Erythroblast (primary cell): ENCODE data around the gene TNFSF8.

Experiments used
- GATA1 ChIP-seq: IDR thresholded peaks from 2 replicates; pipeline ENCODE4 v1.6.1; 2011; ENCODE audit warnings: low read depth, mild to moderate bottlenecking, control low read depth, low read length, moderate library complexity
- POLR2A ChIP-seq: IDR thresholded peaks from 2 replicates; pipeline ENCODE4 v1.6.1; 2011; ENCODE audit warnings: mild to moderate bottlenecking, low read length

DNA sequence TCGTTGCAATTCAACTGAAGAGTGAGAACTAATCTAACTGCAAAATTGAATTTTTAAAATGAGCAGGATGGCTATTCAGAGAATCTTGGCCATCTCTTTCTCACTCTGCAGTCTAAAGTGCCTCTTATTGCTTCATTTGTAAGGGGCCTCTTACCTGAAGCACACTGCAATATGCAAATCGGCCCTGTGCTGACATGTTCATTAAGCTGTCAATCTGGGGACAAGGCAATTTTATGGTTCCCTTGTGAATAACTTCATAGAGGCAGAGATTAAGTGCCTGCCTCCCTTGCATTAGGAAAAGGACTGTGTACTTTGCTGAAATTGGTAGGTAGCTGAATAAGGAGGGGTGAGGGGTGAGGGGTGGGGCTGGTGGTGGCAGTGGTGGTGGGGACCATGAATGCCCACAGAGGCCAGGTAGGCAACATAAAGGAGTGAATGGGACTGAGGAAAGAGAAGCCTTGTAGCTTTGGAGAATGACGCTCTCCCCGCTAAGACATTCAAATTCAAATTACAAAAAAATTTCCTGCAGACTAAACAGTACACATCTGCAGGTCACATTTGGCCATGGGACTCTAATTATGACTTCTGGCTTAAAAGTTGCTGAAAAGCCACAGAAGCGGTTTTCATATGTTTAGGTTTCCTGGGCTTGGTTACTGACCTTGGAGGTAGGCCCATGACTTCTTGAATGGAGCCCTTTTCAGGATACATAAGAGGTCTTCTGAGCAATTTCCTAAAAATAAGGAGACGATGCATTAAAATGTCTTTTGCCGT, 25.0 kb downstream of the TNFSF8 start:
- TF ChIP-seq POLR2A (no peak), GATA1 (no peak)
